H1 (cell line): Measurements from ENCODE around the gene GLRX3. TPM values are rescaled to one million over a fixed set of nuclear protein-coding genes. Genes with fewer than 3 reads are reported as not detected.

Experiments used
- CTCF ChIA-PET: fragments of 300-600 bp; sonication (Branson Sonifier 250); formaldehyde crosslinking; loops from one replicate; lab custom pipeline; 2021; ENCODE audit not compliant: partially characterized antibody; lab: Charles Lee
- POLR2A ChIA-PET: fragments of 300-600 bp; sonication (Branson Sonifier 250); formaldehyde crosslinking; loops from one replicate; lab custom pipeline; 2021; ENCODE audit warnings: inconsistent platforms; ENCODE audit not compliant: partially characterized antibody; lab: Charles Lee
- DNase-seq, 2 experiments: peaks; one replicate each; pipeline versions ENCODE4 v3.0.0 to v3.0.0-alpha.2; 2010 to 2022; ENCODE audit warnings: low spot score in 2 of 2, low read depth in 1 of 2, mixed read lengths in 1 of 2
- FAIRE-seq: peaks from 2 replicates; lab custom pipeline; 2011; peaks lifted over from hg19 to GRCh38; lab: Jason Lieb, UNC
- H2AFZ ChIP-seq: 2 replicates; pipeline ENCODE4 v1.8.1; 2012; ENCODE audit warnings: low read length, inconsistent platforms
- H2AK5ac ChIP-seq: 2 replicates; pipeline ENCODE4 v1.6.1; 2013; ENCODE audit warnings: low read depth, low read length
- H2BK120ac ChIP-seq: replicated peaks from 2 replicates; pipeline ENCODE3; 2013; ENCODE audit warnings: low read depth, low read length, inconsistent platforms
- H2BK12ac ChIP-seq: 2 replicates; pipeline ENCODE4 v1.6.1; 2013; ENCODE audit warnings: low read depth, low read length
- H2BK15ac ChIP-seq: 2 replicates; pipeline ENCODE4 v1.6.1; 2013; ENCODE audit warnings: low read length
- H2BK20ac ChIP-seq: 2 replicates; pipeline ENCODE4 v1.6.1; 2013; ENCODE audit warnings: low read length
- H2BK5ac ChIP-seq: 2 replicates; pipeline ENCODE4 v1.6.1; 2013; ENCODE audit warnings: low read depth, low read length
- H3K14ac ChIP-seq: 2 replicates; pipeline ENCODE4 v1.6.1; 2013; ENCODE audit warnings: inconsistent platforms; ENCODE audit not compliant: insufficient read length
- H3K18ac ChIP-seq: 2 replicates; pipeline ENCODE4 v1.6.1; 2013; ENCODE audit warnings: low read length; ENCODE audit errors: extremely low read depth
- H3K23ac ChIP-seq: 2 replicates; pipeline ENCODE4 v1.6.1; 2013; ENCODE audit warnings: inconsistent platforms; ENCODE audit not compliant: insufficient read length
- H3K23me2 ChIP-seq: 2 replicates; pipeline ENCODE4 v1.6.1; 2013; ENCODE audit warnings: low read depth, low read length
- H3K27ac ChIP-seq: 2 replicates; pipeline ENCODE4 v1.6.1; 2011; ENCODE audit warnings: low read depth, low read length, inconsistent platforms
- H3K27me3 ChIP-seq, 4 experiments: replicated peaks in 1 of 4; 1 replicate in 1 of 4; 2 replicates in 3 of 4; pipeline versions ENCODE4 v1.6.1 to v1.8.1; 2011 to 2013; ENCODE audit warnings: low read length in 3 of 4, mild to moderate bottlenecking in 3 of 4, inconsistent platforms in 2 of 4, mixed read lengths in 2 of 4, moderate library complexity in 1 of 4; ENCODE audit not compliant: control insufficient read depth in 3 of 4, insufficient read depth in 3 of 4; ENCODE audit errors: extremely low read depth in 1 of 4
- H3K36me3 ChIP-seq, 4 experiments: 2 replicates each; pipeline versions ENCODE4 v1.6.1 to v1.8.1; 2011 to 2013; ENCODE audit warnings: mild to moderate bottlenecking in 4 of 4, low read length in 3 of 4, moderate library complexity in 2 of 4, control low read depth in 1 of 4, inconsistent platforms in 1 of 4; ENCODE audit not compliant: insufficient read depth in 4 of 4, control insufficient read depth in 2 of 4
- H3K4ac ChIP-seq: replicated peaks from 2 replicates; pipeline ENCODE3; 2013; ENCODE audit warnings: low read length, low read depth, mixed read lengths, inconsistent platforms; ENCODE audit not compliant: insufficient read length
- H3K4me1 ChIP-seq, 4 experiments: replicated peaks in 1 of 4; 1 replicate in 1 of 4; 2 replicates in 3 of 4; pipeline versions ENCODE4 v1.6.1 to v1.8.1; 2011 to 2013; ENCODE audit warnings: low read length in 3 of 4, inconsistent platforms in 2 of 4, mixed read lengths in 1 of 4; ENCODE audit not compliant: insufficient read depth in 4 of 4, control insufficient read depth in 3 of 4
- H3K4me2 ChIP-seq, 2 experiments: 2 replicates each; pipeline versions ENCODE4 v1.6.1 to v1.8.1; 2011 to 2013; ENCODE audit warnings: low read depth in 2 of 2, low read length in 2 of 2, control low read depth in 1 of 2, inconsistent platforms in 1 of 2, mild to moderate bottlenecking in 1 of 2; ENCODE audit not compliant: insufficient read depth in 1 of 2
- H3K4me3 ChIP-seq, 4 experiments: fragments of 200-600, 300-600 bp in 1 of 4; sonication (generic), shearing (Covaris generic), sonication (Bioruptor Twin) in 1 of 4; 2 replicates each; pipeline versions ENCODE4 v1.5.1 to v1.8.1; 2011 to 2016; ENCODE audit warnings: low read length in 4 of 4, low read depth in 3 of 4, control low read depth in 2 of 4, inconsistent platforms in 2 of 4, mild to moderate bottlenecking in 2 of 4, mixed read lengths in 1 of 4, moderate library complexity in 1 of 4; ENCODE audit not compliant: insufficient read depth in 2 of 4; ENCODE audit errors: extremely low read depth in 1 of 4
- H3K56ac ChIP-seq: replicated peaks from 2 replicates; pipeline ENCODE3; 2013; ENCODE audit warnings: low read depth, mild to moderate bottlenecking, mixed read lengths, low read length, inconsistent platforms; ENCODE audit not compliant: insufficient read length
- H3K79me1 ChIP-seq: 2 replicates; pipeline ENCODE4 v1.6.1; 2013; ENCODE audit warnings: low read depth, low read length, control low read depth
- H3K79me2 ChIP-seq, 2 experiments: 2 replicates each; pipeline versions ENCODE4 v1.6.1 to v1.8.1; 2012 to 2013; ENCODE audit warnings: low read length in 2 of 2, mild to moderate bottlenecking in 2 of 2, inconsistent platforms in 1 of 2; ENCODE audit not compliant: insufficient read depth in 2 of 2, control insufficient read depth in 1 of 2
- H3K9ac ChIP-seq, 4 experiments: replicated peaks in 1 of 4; 1 replicate in 1 of 4; 2 replicates in 3 of 4; pipeline versions ENCODE4 v1.6.1 to v1.8.1; 2011 to 2013; ENCODE audit warnings: low read depth in 3 of 4, low read length in 3 of 4, control low read depth in 2 of 4, mild to moderate bottlenecking in 2 of 4, moderate library complexity in 2 of 4, inconsistent platforms in 1 of 4; ENCODE audit errors: extremely low read depth in 1 of 4
- H3K9me3 ChIP-seq, 2 experiments: 2 replicates each; pipeline versions ENCODE4 v1.6.1 to v1.8.1; 2012 to 2013; ENCODE audit warnings: mild to moderate bottlenecking in 2 of 2, moderate library complexity in 2 of 2, control low read depth in 1 of 2, inconsistent platforms in 1 of 2, low read depth in 1 of 2, low read length in 1 of 2, mixed read lengths in 1 of 2; ENCODE audit not compliant: insufficient read depth in 2 of 2
- H4K20me1 ChIP-seq, 2 experiments: replicated peaks in 1 of 2; 2 replicates each; pipeline versions ENCODE3 to v1.8.1; 2011 to 2013; ENCODE audit warnings: inconsistent platforms in 2 of 2, low read length in 2 of 2, mild to moderate bottlenecking in 1 of 2; ENCODE audit not compliant: insufficient read depth in 2 of 2, control insufficient read depth in 1 of 2
- H4K5ac ChIP-seq: 2 replicates; pipeline ENCODE4 v1.6.1; 2013; ENCODE audit warnings: low read length, low read depth, mixed read lengths, inconsistent platforms; ENCODE audit not compliant: insufficient read length
- H4K8ac ChIP-seq: 2 replicates; pipeline ENCODE4 v1.8.0; 2013; ENCODE audit warnings: mild to moderate bottlenecking, moderate library complexity, low read length, inconsistent platforms; ENCODE audit not compliant: insufficient read depth; ENCODE audit errors: extremely low read depth
- H4K91ac ChIP-seq: replicated peaks from 2 replicates; pipeline ENCODE3; 2013; ENCODE audit warnings: low read length, mixed read lengths, inconsistent platforms; ENCODE audit not compliant: insufficient read length
- WGBS, 2 experiments: shearing (Covaris generic) in 1 of 2; methylation state at CpG; one replicate each; pipeline versions ENCODE4 v1.1.6 to v1.1.7; 2013 to 2015; ENCODE audit warnings: low lambda C conversion rate in 2 of 2, mixed read lengths in 2 of 2, inconsistent platforms in 1 of 2, low coverage in 1 of 2, missing lambda C conversion rate in 1 of 2; ENCODE audit not compliant: insufficient replicate concordance in 2 of 2, insufficient coverage in 1 of 2, insufficient read length in 1 of 2; ENCODE audit errors: extremely low coverage in 1 of 2, missing lambda C conversion rate in 1 of 2; 5-methylcytosine and 5-hydroxymethylcytosine counted together
- polyA plus RNA-seq, 7 experiments: library from polyadenylated mRNA; depleted of rRNA in 3 of 7; stranded (reverse) in 5 of 7; unstranded in 2 of 7; fragments of >200 nt in 5 of 7; fragments of 200-250 nt in 2 of 7; gene quantifications; 1 replicate in 5 of 7; 2 replicates in 1 of 7; 4 replicates in 1 of 7; pipeline versions ENCODE4 v1.2.1 to v1.2.3, GENCODE V29; 2011 to 2013; ENCODE audit warnings: missing spikeins in 2 of 7, mixed read lengths in 2 of 7
- total RNA-seq: library from RNA; stranded (reverse); fragmentation: NEBNext Ultra II Directional; extraction: Animal tissue kit (Norgen Biotek cat#: 25700); gene quantifications from 2 replicates; pipeline ENCODE4 v1.2.1, GENCODE V29; 2021

Gene GLRX3
- total and polyA plus RNA-seq, 2 of the 8 experiments (the other 6 are each of a cell fraction or from before 2014, with no cell fraction given), result 59.9 to 157 TPM

- FAIRE-seq, result no peak
- H4K8ac ChIP-seq, result no peak overlapping the region
- H2BK5ac ChIP-seq, result no peak overlapping the region; the same call in 1 of the 2 replicates
- no peak overlapping the region for H2BK120ac ChIP-seq
- peaks cover 0 to 6% of the 10 kb centered on the region in 2 experiments for H4K20me1 ChIP-seq
- H3K79me1 ChIP-seq, result no peaks in the 10 kb centered on the region
- DNase-seq, result no peak
- POLR2A ChIA-PET, result no interaction called here
- CTCF ChIA-PET, result interaction anchor here (0.9 to 2.4 kb wide), 7 partner anchors 40 to 706 kb away, joined by 3 to 15 read pairs (median 5); no protein-coding TSS in a partner anchor
- peaks cover 0 to 4% (median 3%) of the 10 kb centered on the region in 4 experiments; a peak in 2 of 7 replicates for H3K4me1 ChIP-seq
- peaks cover 5% of the 10 kb centered on the region; the same call in 1 of the 2 replicates for H3K23me2 ChIP-seq
- H3K4me3 ChIP-seq, result no peak overlapping the region
- H3K18ac ChIP-seq, result no peak overlapping the region
- no peak overlapping the region for H3K56ac ChIP-seq
- H2AK5ac ChIP-seq, result no peak overlapping the region
- H3K14ac ChIP-seq, result no peak overlapping the region
- 0 out of 4 replicates have a peak overlapping the region, but pooled peaks of 1 of the 2 experiments have one; percentile 65 for H3K4me2 ChIP-seq
- H3K4ac ChIP-seq, result no peak overlapping the region
- no peak overlapping the region for H2BK20ac ChIP-seq
- no peaks in the 10 kb centered on the region for H3K79me2 ChIP-seq
- no peak overlapping the region for H3K23ac ChIP-seq
- H2BK12ac ChIP-seq, result no peak overlapping the region
- no peak overlapping the region for H3K9ac ChIP-seq
- H3K9me3 ChIP-seq, result peaks cover 0 to 9% of the 10 kb centered on the region in 2 experiments; a peak in 1 of 4 replicates
- no peaks in the 10 kb centered on the region for H3K27me3 ChIP-seq
- H4K5ac ChIP-seq, result no peak overlapping the region
- 92% methylated on average over 21 of the region's 22 CpGs; no CpG with 5 or more reads in 1 of the 2 experiments for WGBS, 2 experiments
- H3K36me3 ChIP-seq, result peaks cover 0 to 4% (median 0%) of the 10 kb centered on the region in 4 experiments; a peak in 1 of 8 replicates
- no peak overlapping the region for H2BK15ac ChIP-seq
- H3K27ac ChIP-seq, result no peak overlapping the region
- no peak overlapping the region for H4K91ac ChIP-seq
- no peak overlapping the region for H2AFZ ChIP-seq
Measured at GRCh38 chr10:130191380-130191779, 55.2 kb downstream of the GLRX3 start.
